Muscle of leg (tissue), 11 donors: ENCODE results near the gene PPM1K. TPM values are rescaled to one million over a fixed set of nuclear protein-coding genes. Genes with fewer than 3 reads are reported as not detected.

Experiments
- DNase-seq: peaks from one replicate; pipeline ENCODE4 v3.0.0; 2013
- H3K27ac ChIP-seq: one replicate; pipeline ENCODE4 v1.5.1; 2013; ENCODE audit warnings: mild to moderate bottlenecking, low read length, control low read depth
- H3K27me3 ChIP-seq: one replicate; pipeline ENCODE4 v1.6.1; 2013; ENCODE audit warnings: low read length; ENCODE audit not compliant: control insufficient read depth, insufficient read depth
- H3K36me3 ChIP-seq: one replicate; pipeline ENCODE4 v1.6.1; 2013; ENCODE audit warnings: low read length; ENCODE audit not compliant: control insufficient read depth, insufficient read depth
- H3K4me1 ChIP-seq: one replicate; pipeline ENCODE4 v1.6.1; 2013; ENCODE audit warnings: low read length; ENCODE audit not compliant: control insufficient read depth, insufficient read depth
- H3K4me3 ChIP-seq: one replicate; pipeline ENCODE4 v1.5.1; 2013; ENCODE audit warnings: low read length, control low read depth
- H3K9me3 ChIP-seq: replicated peaks from 2 replicates; pipeline ENCODE4 v1.6.1; 2013; ENCODE audit warnings: low read depth, low read length; ENCODE audit not compliant: control insufficient read depth
- WGBS: methylation state at CpG from one replicate; pipeline ENCODE4 v1.1.5; 2013; ENCODE audit warnings: missing lambda C conversion rate; ENCODE audit not compliant: insufficient coverage; 5-methylcytosine and 5-hydroxymethylcytosine counted together
- polyA plus RNA-seq, 8 donors: library from polyadenylated mRNA; unstranded; fragments of 120-200 nt; gene quantifications; one replicate each; pipeline versions ENCODE4 v1.2.1 to v1.2.3, GENCODE V29; 2013; ENCODE audit warnings: inconsistent platforms in 1 of 8, low replicate concordance in 1 of 8; ENCODE audit not compliant: insufficient read length in 8 of 8, insufficient read depth in 1 of 8
- total RNA-seq: library from RNA; stranded (reverse); fragments of 120-200 nt; gene quantifications from one replicate; pipeline ENCODE4 v1.2.4, GENCODE V29; 2013

PPM1K gene
- total and polyA plus RNA-seq, 9 donors = 10.9 to 22.5 (median 14.8) TPM

DNA sequence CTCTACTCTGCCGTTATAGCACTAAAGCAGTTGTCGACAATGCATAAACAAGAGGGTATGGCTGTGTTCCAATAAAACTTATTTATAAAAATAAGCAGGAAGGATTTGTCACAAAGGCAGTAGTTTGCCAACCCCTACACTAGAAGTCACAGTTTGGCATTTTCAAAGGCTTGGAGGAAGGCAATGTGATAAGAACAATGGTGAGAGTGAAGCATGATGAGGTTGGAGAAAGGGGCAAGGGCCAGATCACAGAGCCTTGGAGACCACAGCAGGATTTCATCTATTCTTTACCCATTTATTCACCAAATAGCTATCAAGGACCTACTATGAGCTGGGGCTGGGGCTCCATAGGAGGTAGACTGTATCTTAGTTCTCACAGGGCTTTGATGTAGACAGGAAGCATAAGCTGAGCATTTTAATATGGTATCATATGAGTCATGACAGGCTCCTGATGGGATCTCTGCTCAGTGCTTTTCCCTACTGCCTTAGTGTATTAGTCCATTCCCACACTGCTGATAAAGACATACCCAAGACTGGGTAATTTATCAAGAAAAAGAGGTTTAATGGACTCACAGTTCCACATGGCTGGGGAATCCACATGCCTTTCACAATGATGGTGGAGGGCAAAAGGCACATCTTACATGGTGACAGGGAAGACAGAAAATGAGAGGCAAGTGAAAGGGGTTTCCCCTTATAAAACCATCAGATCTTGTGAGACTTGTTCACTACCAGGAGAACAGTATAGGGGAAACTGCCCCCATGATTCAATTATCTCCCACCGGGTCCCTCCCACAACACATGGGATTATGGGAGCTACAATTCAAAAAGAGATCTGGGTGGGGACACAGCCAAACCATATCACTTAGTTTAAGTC, 58.9 kb downstream of the PPM1K start:
- DNase-seq = no peak
- Histone ChIP-seq H3K4me3 (no peak overlapping the region), H3K36me3 (no peaks in the 10 kb centered on the region), H3K4me1 (peaks cover 2% of the 10 kb centered on the region), H3K27ac (no peak overlapping the region), H3K27me3 (no peaks in the 10 kb centered on the region), H3K9me3 (no peaks in the 10 kb centered on the region)
- no CpG with 5 or more reads among the region's 3 CpGs for WGBS

DNA sequence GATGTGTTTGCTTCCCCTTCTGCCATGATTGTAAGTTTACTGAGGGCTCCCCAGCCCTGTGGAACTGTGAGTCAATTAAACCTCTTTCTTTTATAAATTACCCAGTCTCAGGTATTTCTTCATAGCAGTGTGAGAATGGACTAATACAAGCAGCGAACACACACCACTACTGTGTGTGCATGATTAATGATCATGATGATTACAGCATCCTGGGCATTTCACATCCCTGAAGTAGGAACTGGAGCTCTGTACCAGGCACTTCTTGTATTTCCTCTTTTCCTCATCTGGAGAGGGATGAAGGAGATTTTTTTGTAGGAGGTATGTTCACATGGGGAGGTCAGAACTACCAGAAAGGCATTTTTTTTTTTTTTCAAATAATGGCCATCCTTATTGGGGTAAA, 60.8 kb downstream of the PPM1K start:
- Histone ChIP-seq H3K27ac (no peak overlapping the region), H3K4me1 (no peaks in the 10 kb centered on the region), H3K9me3 (no peaks in the 10 kb centered on the region), H3K36me3 (no peaks in the 10 kb centered on the region), H3K27me3 (no peaks in the 10 kb centered on the region), H3K4me3 (no peak overlapping the region)
- no CpG with 5 or more reads among the region's 1 CpG for WGBS
- DNase-seq = no peak

DNA sequence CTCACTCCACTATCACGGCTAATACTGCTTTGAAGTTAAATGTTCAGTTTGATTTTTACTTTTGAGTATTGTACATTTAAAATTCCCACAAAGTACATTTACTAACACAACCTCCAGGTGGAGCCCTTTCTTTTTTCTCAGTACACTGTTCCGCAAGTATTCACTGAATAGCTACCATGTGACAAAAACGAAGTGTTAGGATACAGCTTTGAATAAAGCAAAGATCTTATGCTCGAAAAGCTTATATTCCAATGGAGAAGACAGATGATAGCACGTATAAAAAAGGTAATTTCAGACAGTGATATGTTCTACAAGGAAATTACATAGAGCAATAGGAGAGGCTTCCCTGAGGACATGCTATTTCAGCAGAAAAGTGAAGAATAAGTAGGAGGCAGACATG, 65.3 kb downstream of the PPM1K start:
- peak; percentile 77 for DNase-seq
- Histone ChIP-seq H3K4me3 (no peak overlapping the region), H3K36me3 (no peaks in the 10 kb centered on the region), H3K9me3 (no peaks in the 10 kb centered on the region), H3K4me1 (no peaks in the 10 kb centered on the region), H3K27ac (no peak overlapping the region), H3K27me3 (no peaks in the 10 kb centered on the region)
- no CpG with 5 or more reads among the region's 5 CpGs for WGBS

DNA sequence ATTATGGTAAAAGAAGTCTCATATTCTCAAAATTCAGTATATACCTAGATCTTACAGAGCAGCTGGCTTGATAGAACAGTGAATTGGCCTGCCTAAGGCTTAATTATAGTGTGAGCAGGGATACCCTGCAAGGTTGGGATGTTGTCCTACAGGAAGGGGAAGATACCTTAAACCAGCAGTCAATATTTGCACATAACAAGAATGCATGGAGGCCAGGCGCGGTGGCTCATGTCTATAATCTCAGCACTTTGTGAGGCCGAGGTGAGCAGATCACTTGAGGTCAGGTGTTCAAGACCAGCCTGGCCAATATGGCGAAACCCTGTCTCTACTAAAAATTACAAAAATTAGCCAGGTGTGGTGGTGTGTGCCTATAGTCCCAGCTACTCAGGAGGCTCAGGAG, 67.2 kb downstream of the PPM1K start:
- WGBS = no CpG with 5 or more reads among the region's 4 CpGs
- Histone ChIP-seq H3K27me3 (no peaks in the 10 kb centered on the region), H3K36me3 (no peaks in the 10 kb centered on the region), H3K27ac (no peak overlapping the region), H3K4me3 (no peak overlapping the region), H3K4me1 (no peaks in the 10 kb centered on the region), H3K9me3 (no peaks in the 10 kb centered on the region)
- DNase-seq = no peak

DNA sequence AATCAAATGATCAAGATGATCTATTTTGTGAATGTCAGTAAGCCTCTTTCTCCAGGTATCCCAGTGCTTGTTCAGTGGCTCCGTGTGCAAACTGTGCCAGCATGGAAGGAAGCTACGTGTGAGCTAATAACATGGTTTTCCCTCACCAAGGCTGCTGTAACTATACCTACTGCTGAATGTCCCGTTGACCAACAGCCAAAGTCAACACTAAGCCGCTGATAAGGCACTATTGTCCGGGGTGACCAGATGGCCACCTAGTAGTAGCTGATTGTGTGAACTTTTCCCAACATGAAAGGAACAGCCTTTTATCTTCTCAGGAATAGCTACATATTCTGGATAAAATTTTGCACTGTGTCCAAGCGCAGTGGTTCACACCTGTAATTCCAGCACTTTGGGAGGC, 68.0 kb downstream of the PPM1K start:
- Histone ChIP-seq H3K36me3 (no peaks in the 10 kb centered on the region), H3K4me1 (no peaks in the 10 kb centered on the region), H3K27me3 (no peaks in the 10 kb centered on the region), H3K4me3 (no peak overlapping the region), H3K27ac (no peak overlapping the region), H3K9me3 (no peaks in the 10 kb centered on the region)
- no peak for DNase-seq
- whole genome bisulfite sequencing = 83% methylated on average over 2 of the region's 6 CpGs

DNA sequence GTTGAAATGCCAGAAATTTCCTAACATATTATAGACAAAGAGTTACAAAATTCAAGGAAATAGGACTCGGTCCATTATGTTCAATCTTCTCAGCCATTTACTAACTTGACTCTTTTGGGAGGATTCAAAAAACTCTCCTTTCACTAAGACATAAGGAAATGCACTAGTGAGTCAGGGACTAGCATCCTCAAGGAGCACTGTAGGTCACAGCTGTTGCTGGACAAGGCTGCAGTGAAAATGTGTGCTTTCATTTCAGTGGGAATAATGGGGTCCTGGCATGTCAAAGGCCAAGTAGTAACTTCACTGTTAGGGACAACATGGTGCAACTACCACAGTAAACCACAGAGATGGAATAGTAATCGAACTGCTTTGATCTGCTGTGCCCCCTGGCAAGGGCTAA, 69.0 kb downstream of the PPM1K start:
- no peaks in the 10 kb centered on the region for H3K27me3 ChIP-seq
- H3K4me3 ChIP-seq = no peak overlapping the region
- 44% methylated on average over 1 of the region's 2 CpGs for WGBS
- no peaks in the 10 kb centered on the region for H3K9me3 ChIP-seq
- DNase-seq = no peak
- no peaks in the 10 kb centered on the region for H3K36me3 ChIP-seq
- H3K4me1 ChIP-seq = no peaks in the 10 kb centered on the region
- no peak overlapping the region for H3K27ac ChIP-seq

DNA sequence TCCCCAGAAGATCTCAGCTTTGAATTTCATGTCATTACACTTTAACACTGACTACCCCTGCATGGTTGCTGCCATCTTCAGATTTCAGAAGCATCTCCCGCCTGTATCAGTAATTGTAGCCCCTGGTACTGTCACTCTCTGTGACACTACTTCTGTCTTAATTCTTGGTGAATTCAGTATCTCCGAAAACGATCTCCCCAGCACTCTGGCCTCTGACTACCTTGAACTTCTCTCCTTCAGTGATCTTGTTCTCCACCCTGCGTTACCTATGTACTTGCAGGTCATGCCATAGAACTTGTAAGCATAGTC, 72.2 kb downstream of the PPM1K start:
- no peaks in the 10 kb centered on the region for H3K4me1 ChIP-seq
- no peaks in the 10 kb centered on the region for H3K27me3 ChIP-seq
- 60% methylated on average over 4 of the region's 4 CpGs for WGBS
- H3K27ac ChIP-seq = no peak overlapping the region
- DNase-seq = no peak
- H3K4me3 ChIP-seq = no peak overlapping the region
- H3K9me3 ChIP-seq = no peaks in the 10 kb centered on the region
- H3K36me3 ChIP-seq = no peaks in the 10 kb centered on the region

DNA sequence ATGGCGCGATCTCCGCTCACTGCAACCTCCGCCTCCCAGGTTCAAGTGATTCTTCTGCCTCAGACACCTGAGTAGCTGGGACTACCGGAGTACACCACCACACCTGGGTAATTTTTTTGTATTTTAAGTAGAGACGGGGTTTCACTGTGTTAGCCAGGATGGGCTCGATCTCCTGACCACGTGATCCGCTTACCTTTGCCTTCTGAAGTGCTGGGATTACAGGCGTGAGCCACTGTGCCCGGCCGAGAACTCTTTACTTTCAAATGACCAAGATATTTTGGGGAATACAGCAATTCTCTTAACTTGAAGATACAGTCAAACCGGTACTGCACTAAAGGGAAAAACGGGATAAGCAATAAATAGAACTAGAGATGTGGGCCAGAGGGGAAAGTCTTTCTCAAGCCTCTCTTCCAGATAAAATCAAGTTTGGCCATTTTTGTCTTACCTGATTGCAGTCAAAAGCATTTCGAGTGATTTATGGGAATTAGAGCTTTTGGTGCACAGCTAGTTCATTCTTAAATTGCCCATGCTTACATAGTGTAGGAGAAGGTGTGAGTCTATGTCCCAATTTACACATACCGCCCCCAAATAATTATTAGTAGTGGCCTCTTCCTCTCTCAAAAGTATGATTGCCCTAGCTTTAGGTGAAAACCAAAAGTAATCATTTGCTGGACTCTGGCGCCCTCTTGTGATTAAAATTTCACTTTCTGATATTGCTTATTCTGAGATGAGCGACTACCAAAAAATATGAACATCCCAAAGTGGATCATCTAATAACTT, 72.7 kb downstream of the PPM1K start:
- Histone ChIP-seq H3K27ac (no peak overlapping the region), H3K4me1 (no peaks in the 10 kb centered on the region), H3K4me3 (no peak overlapping the region), H3K36me3 (no peaks in the 10 kb centered on the region), H3K9me3 (no peaks in the 10 kb centered on the region), H3K27me3 (no peaks in the 10 kb centered on the region)
- 57% methylated on average over 6 of the region's 18 CpGs for WGBS
- DNase-seq = peak; percentile 69

DNA sequence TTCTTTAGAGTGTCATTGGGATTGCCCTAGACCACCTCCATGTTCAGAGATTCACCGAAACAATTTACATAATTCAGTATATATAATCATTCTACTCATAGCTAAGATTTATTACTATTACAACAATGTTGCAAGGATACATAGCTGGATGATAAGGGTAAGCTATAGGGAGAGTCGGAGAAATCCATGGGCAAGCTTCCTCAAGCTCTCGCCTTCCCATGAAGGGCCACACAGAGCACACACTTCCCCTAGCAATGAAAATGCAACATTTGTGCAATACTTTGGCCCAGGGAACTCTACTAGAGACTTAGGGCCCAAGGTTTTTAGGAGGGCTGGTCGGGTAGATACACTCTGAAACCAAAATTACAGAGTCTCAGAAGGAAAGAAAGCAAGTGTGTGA, 76.2 kb downstream of the PPM1K start:
- DNase-seq = no peak

More for the DNA sequence above, 76.2 kb downstream of the PPM1K start:
- WGBS = 58% methylated on average over 2 of the region's 4 CpGs
- Histone ChIP-seq H3K27ac (no peak overlapping the region), H3K4me3 (no peak overlapping the region), H3K9me3 (no peaks in the 10 kb centered on the region), H3K36me3 (no peaks in the 10 kb centered on the region), H3K4me1 (no peaks in the 10 kb centered on the region), H3K27me3 (no peaks in the 10 kb centered on the region)
